Immature natural killer cell (primary cell): ENCODE measurements around the gene LZTS2. TPM values are rescaled to one million over a fixed set of nuclear protein-coding genes. Genes with fewer than 3 reads are reported as not detected.
"Not testable (repeated sequence)": the region's sequence is repeated elsewhere in the genome, so short reads cannot be mapped to it uniquely, and the experiment has no call there.

Source experiments
- DNase-seq, 3 donors: peaks; one replicate each; pipeline ENCODE4 v3.0.0; 2022; ENCODE audit warnings: mixed read lengths in 1 of 3
- H3K27ac Mint-ChIP-seq, 6 donors: one replicate each; pipeline ENCODE4 v1.8.0; 2020; ENCODE audit warnings: mixed read lengths in 6 of 6, mild to moderate bottlenecking in 5 of 6, inconsistent platforms in 4 of 6, moderate library complexity in 3 of 6
- H3K27me3 Mint-ChIP-seq, 3 donors: one replicate each; pipeline ENCODE4 v1.8.0; 2020 to 2021; ENCODE audit warnings: low read depth in 3 of 3, mild to moderate bottlenecking in 3 of 3, mixed read lengths in 3 of 3, moderate library complexity in 3 of 3, inconsistent platforms in 1 of 3
- H3K36me3 Mint-ChIP-seq, 3 donors: one replicate each; pipeline ENCODE4 v1.8.0; 2020; ENCODE audit warnings: mixed read lengths in 3 of 3, inconsistent platforms in 2 of 3, mild to moderate bottlenecking in 2 of 3
- H3K4me1 Mint-ChIP-seq, 2 donors: one replicate each; pipeline ENCODE4 v1.8.0; 2020; ENCODE audit warnings: inconsistent platforms in 2 of 2, mild to moderate bottlenecking in 2 of 2, mixed read lengths in 2 of 2, moderate library complexity in 1 of 2
- H3K4me3 Mint-ChIP-seq, 5 donors: one replicate each; pipeline ENCODE4 v1.8.0; 2020; ENCODE audit warnings: mild to moderate bottlenecking in 5 of 5, mixed read lengths in 5 of 5, inconsistent platforms in 3 of 5, moderate library complexity in 3 of 5
- H3K9me3 Mint-ChIP-seq, 6 donors: one replicate each; pipeline ENCODE4 v1.8.0; 2020; ENCODE audit warnings: mild to moderate bottlenecking in 6 of 6, mixed read lengths in 6 of 6, inconsistent platforms in 4 of 6, moderate library complexity in 3 of 6
- polyA plus RNA-seq, 3 donors: library from polyadenylated mRNA; unstranded; fragments of 300-500 nt; fragmentation: Illumina TruSeq; gene quantifications; one replicate each; pipeline ENCODE4 v1.2.3, GENCODE V29; 2021

Gene LZTS2
- polyA plus RNA-seq, 3 donors from 2014 or later = 5.8 to 13.1 (median 7.1) TPM

GRCh38 chr10:101030496-101031127, 31.0 kb downstream of the LZTS2 start:
- peaks cover 22 to 28% of the 10 kb centered on the region in 2 donors for H3K4me1 Mint-ChIP-seq

GRCh38 chr10:101031128-101031795, 31.7 kb downstream of the LZTS2 start, which contains the start of the genes PDZD7 and SFXN3:
Gene PDZD7 (minus strand): TSS chr10:101031129. CDS start chr10:101030219, 910 bp downstream.
Gene SFXN3 (plus strand): TSS chr10:101031234. CDS start chr10:101034695, 3,461 bp downstream.
- Mint-ChIP-seq H3K4me1 (peaks cover 22 to 28% of the 10 kb centered on the region in 2 donors), H3K36me3 (peaks cover 0 to 7% (median 4%) of the 10 kb centered on the region in 3 donors), H3K27me3 (peaks cover 3 to 14% (median 4%) of the 10 kb centered on the region in 3 donors), H3K4me3 (peak within 1 kb of the TSS; percentile 89 to 96 (median 92)), H3K27ac (peak within 1 kb of the TSS; percentile 94 to 99 (median 96)), H3K9me3 (no peaks in the 10 kb centered on the region)
- peak; percentile 95 to 96 (median 95) for DNase-seq

More at GRCh38 chr10:101030496-101031127, 31.0 kb downstream of the LZTS2 start:
- Mint-ChIP-seq H3K27me3 (peaks cover 3 to 14% (median 4%) of the 10 kb centered on the region in 3 donors), H3K4me3 (peak overlapping the region; percentile 89 to 96 (median 92)), H3K9me3 (no peaks in the 10 kb centered on the region), H3K27ac (peak overlapping the region; percentile 94 to 99 (median 96)), H3K36me3 (peaks cover 0 to 4% (median 0%) of the 10 kb centered on the region in 3 donors)
- DNase-seq = no peak

- Mint-ChIP-seq H3K4me3 (peak overlapping the region; percentile 89 to 96 (median 92)), H3K27ac (peak overlapping the region; percentile 94 to 99 (median 96)), H3K36me3 (peaks cover 0 to 11% (median 4%) of the 10 kb centered on the region in 3 donors), H3K27me3 (peaks cover 3 to 14% (median 4%) of the 10 kb centered on the region in 3 donors), H3K9me3 (no peaks in the 10 kb centered on the region), H3K4me1 (peaks cover 22 to 28% of the 10 kb centered on the region in 2 donors)
- DNase-seq = peak; percentile 74 to 78 (median 76)
Measured at GRCh38 chr10:101031796-101032636, 32.4 kb downstream of the LZTS2 start.

DNA sequence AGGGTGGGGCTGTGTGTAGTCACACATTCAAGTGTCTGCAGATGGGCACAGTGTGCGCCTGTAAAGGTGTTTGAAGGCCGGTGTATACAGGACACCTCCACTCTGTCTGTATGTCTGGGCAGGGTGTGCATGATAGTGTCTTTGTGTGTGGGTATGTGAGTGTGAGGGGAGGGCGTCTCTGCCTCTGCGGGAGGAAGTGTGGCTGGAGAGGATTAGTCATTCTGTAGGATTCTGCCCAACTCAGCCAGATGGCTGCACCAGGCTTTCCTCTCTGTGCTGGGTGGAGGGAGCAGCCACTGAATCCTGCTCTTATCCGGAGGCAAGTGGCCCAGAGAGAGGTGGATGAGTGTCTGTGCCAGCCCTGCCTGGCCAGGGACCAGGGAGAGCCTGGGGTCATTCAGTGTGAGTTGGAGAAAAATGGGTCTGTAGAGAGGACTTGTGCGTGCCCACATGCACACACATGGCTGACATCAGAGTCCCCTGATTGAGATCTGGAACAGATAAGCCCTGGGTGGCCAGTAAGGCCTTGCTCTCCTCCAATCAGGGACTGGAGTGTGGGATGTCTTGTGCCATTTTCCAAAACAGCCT, 33.1 kb downstream of the LZTS2 start:
- peaks cover 3 to 14% (median 4%) of the 10 kb centered on the region in 3 donors for H3K27me3 Mint-ChIP-seq
- peak; percentile 54 to 61 (median 57) for DNase-seq
- peak overlapping the region; percentile 93 to 98 (median 95) for H3K27ac Mint-ChIP-seq
- peaks cover 2 to 18% (median 5%) of the 10 kb centered on the region in 3 donors for H3K36me3 Mint-ChIP-seq
- peaks cover 22 to 28% of the 10 kb centered on the region in 2 donors for H3K4me1 Mint-ChIP-seq
- H3K9me3 Mint-ChIP-seq = no peaks in the 10 kb centered on the region
- H3K4me3 Mint-ChIP-seq = peak overlapping the region; percentile 89 to 96 (median 92)

DNA sequence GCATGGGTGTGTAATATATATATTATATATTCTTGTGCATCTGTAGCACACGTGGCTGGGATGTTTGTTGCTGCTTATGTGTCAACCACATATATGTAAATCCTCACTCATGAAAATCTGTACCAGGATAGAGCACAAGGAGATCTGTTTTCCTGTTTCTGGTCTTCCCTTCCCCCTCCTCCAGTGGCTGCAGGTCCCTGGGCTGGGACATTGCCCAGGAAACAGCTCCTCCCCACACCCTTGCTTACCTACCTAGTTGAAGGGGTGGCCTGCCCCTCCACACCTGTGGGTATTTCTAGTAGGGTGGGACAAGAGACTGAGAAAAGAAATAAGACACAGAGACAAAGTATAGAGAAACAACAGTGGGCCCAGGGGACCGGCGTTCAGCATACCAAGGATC, 33.7 kb downstream of the LZTS2 start:
- H3K9me3 Mint-ChIP-seq = no peaks in the 10 kb centered on the region
- DNase-seq = no peak
- peaks cover 7 to 24% (median 10%) of the 10 kb centered on the region in 3 donors for H3K36me3 Mint-ChIP-seq
- H3K27me3 Mint-ChIP-seq = peaks cover 3 to 14% (median 4%) of the 10 kb centered on the region in 3 donors
- peak overlapping the region; percentile 18 to 92 (median 68) for H3K4me3 Mint-ChIP-seq
- H3K4me1 Mint-ChIP-seq = peaks cover 22 to 28% of the 10 kb centered on the region in 2 donors
- peak overlapping the region; percentile 46 to 98 (median 94) for H3K27ac Mint-ChIP-seq

DNA sequence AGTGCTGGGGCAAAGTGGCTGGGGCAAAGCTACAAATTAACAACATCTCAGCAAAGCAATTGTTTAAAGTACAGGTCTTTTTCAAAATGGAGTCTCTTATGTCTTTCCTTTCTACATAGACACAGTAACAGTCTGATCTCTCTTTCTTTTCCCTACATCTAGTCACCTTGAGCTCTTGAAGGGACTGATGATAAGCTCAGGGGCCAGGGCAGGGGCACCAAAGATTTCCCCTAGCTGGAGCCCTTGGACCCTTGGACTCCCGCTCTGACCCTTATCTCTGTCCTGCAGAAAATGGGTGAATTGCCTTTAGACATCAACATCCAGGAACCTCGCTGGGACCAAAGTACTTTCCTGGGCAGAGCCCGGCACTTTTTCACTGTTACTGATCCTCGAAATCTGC, 34.8 kb downstream of the LZTS2 start:
- DNase-seq, H3K4me3 Mint-ChIP-seq, H3K9me3 Mint-ChIP-seq: not testable (repeated sequence)
- Mint-ChIP-seq H3K36me3 (peaks cover 9 to 28% (median 13%) of the 10 kb centered on the region in 3 donors), H3K27me3 (peaks cover 0 to 12% (median 4%) of the 10 kb centered on the region in 3 donors), H3K27ac (peak overlapping the region in 2 of 6 donors; percentile 11 to 40), H3K4me1 (peaks cover 22 to 28% of the 10 kb centered on the region in 2 donors)

- Mint-ChIP-seq H3K36me3 (peaks cover 9 to 28% (median 13%) of the 10 kb centered on the region in 3 donors), H3K27me3 (peaks cover 0 to 11% (median 4%) of the 10 kb centered on the region in 3 donors), H3K27ac (no peak overlapping the region), H3K9me3 (no peaks in the 10 kb centered on the region), H3K4me3 (no peak overlapping the region), H3K4me1 (peaks cover 22 to 28% of the 10 kb centered on the region in 2 donors)
- DNase-seq = no peak
Measured at GRCh38 chr10:101035314-101035713, 35.7 kb downstream of the LZTS2 start.

DNA sequence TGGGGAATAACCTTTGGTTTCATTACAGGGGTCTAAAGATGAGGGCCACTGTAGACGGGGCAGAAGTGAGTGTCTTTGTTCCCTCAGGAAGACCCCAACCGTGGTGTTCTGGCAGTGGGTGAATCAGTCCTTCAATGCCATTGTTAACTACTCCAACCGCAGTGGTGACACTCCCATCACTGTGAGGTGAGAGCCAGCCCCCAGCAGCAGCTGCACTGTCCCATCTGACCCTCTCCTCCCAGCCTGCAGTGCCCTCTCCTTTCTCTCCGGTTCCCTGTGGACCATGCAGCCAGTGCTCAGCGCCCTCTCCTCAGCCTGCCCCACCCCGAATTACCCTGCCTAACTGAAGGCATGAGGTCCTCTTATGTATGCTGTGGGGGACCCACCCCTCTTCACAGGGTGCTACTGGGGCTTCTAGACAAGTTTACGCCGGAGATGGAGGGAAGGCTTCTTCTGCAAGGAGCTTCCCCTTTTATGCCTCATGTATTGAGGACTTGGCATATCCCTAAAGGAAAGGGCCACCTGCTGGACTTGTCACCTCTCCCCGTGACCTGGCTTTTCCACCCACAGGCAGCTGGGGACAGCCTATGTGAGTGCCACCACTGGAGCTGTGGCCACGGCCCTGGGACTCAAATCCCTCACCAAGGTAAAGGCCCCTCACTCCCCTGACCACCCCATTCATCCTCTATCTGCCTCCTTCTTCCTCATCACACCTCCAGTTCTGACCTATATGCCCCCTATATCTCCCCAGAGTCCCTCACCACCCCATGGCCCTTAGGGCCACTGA, 36.5 kb downstream of the LZTS2 start:
- no peaks in the 10 kb centered on the region for H3K9me3 Mint-ChIP-seq
- no peak for DNase-seq

DNA sequence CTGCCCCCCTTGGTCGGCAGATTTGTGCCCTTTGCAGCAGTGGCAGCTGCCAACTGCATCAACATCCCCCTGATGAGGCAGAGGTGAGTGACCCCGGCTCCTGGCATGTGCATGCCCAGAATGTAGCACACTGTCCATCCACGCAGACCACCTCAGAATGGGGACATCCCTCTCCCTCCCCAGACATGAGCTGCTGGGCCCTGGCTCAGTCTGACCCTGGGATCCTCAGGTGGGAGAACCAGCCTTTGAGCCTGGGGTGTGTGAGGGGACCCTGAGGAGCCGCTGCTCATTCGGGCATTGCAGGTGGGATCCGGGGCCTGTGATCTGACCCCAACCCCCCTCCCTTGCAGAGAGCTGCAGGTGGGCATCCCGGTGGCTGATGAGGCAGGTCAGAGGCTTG, 37.1 kb downstream of the LZTS2 start:
- peaks cover 9 to 31% (median 13%) of the 10 kb centered on the region in 3 donors for H3K36me3 Mint-ChIP-seq

More for the DNA sequence above, 36.5 kb downstream of the LZTS2 start:
- no peak overlapping the region for H3K27ac Mint-ChIP-seq
- peaks cover 9 to 30% (median 13%) of the 10 kb centered on the region in 3 donors for H3K36me3 Mint-ChIP-seq
- no peak overlapping the region for H3K4me3 Mint-ChIP-seq
- H3K4me1 Mint-ChIP-seq = peaks cover 19 to 26% of the 10 kb centered on the region in 2 donors
- H3K27me3 Mint-ChIP-seq = peaks cover under 1 to 12% (median 4%) of the 10 kb centered on the region in 3 donors

DNA sequence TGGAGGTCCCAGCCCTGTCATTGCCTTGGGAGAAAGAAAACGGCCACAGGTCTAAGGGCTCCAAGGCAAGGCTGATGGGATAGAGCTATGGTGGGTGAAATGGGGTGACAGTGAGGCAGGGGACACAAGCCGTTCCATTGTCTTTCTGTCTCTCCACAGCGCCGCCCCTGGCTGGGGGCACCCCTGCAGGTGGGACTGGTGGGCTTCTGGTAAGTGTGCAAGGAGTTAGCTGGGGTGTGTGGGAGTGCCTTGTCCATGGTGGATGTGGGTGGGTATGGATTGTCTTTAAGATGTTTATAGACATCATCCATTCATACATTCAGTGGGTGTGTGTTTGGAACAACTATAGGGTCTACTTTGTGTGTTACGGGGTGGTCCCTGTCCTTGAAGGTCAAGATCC, 38.9 kb downstream of the LZTS2 start:
- Mint-ChIP-seq H3K27ac (peak overlapping the region in 1 of 6 donors; percentile 21), H3K36me3 (peaks cover 9 to 31% (median 13%) of the 10 kb centered on the region in 3 donors), H3K27me3 (peaks cover 0 to 7% (median 4%) of the 10 kb centered on the region in 3 donors), H3K9me3 (no peaks in the 10 kb centered on the region), H3K4me1 (peaks cover 21 to 23% of the 10 kb centered on the region in 2 donors), H3K4me3 (no peak overlapping the region)
- no peak for DNase-seq

More for the DNA sequence above, 37.1 kb downstream of the LZTS2 start:
- no peak for DNase-seq
- Mint-ChIP-seq H3K9me3 (no peaks in the 10 kb centered on the region), H3K27ac (no peak overlapping the region), H3K4me1 (peaks cover 18 to 21% of the 10 kb centered on the region in 2 donors), H3K27me3 (peaks cover 0 to 8% (median 4%) of the 10 kb centered on the region in 3 donors), H3K4me3 (no peak overlapping the region)

DNA sequence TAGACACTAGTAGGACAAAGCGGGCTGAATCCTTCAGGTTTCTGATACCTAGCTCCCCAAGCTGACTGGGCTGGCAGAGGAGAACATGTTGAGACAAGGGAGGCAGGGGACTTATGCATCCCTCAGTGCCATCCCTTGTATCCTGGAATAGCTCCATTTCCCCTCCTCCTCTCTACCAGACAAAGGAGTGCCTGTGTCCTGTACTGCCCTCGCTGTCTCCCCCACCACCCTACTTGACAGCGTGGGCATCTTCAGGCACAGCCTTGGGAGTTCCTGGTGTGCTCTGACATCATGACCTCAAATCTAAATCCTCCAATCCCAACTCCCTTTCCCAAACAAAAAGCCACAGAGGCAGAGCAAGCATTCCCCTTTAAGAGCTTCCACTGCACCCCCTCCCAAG, 40.5 kb downstream of the LZTS2 start:
- no peak overlapping the region for H3K4me3 Mint-ChIP-seq
- no peaks in the 10 kb centered on the region for H3K9me3 Mint-ChIP-seq
- peaks cover 22 to 24% of the 10 kb centered on the region in 2 donors for H3K4me1 Mint-ChIP-seq
- H3K27ac Mint-ChIP-seq = peak overlapping the region in 1 of 6 donors; percentile 40
- H3K36me3 Mint-ChIP-seq = peaks cover 9 to 31% (median 13%) of the 10 kb centered on the region in 3 donors
- H3K27me3 Mint-ChIP-seq = peaks cover 3 to 7% (median 4%) of the 10 kb centered on the region in 3 donors
- DNase-seq = no peak

- no peaks in the 10 kb centered on the region for H3K9me3 Mint-ChIP-seq
- peaks cover 22 to 24% of the 10 kb centered on the region in 2 donors for H3K4me1 Mint-ChIP-seq
- H3K4me3 Mint-ChIP-seq = peak overlapping the region in 1 of 5 donors; percentile 18
- no peak for DNase-seq
- H3K36me3 Mint-ChIP-seq = peaks cover 9 to 27% (median 13%) of the 10 kb centered on the region in 3 donors
- peak overlapping the region in 4 of 6 donors; percentile 6 to 89 (median 54) for H3K27ac Mint-ChIP-seq
- peaks cover 3 to 7% (median 5%) of the 10 kb centered on the region in 3 donors for H3K27me3 Mint-ChIP-seq
Measured at GRCh38 chr10:101040851-101041250, 41.2 kb downstream of the LZTS2 start.
